GM19351 (cell line): ENCODE data around the gene ZFYVE21.

Source experiments
- ATAC-seq: cut with Tn5 transposase; IDR thresholded peaks from one replicate; pipeline ENCODE4 v1.9.1; 2021; ENCODE audit warnings: mild to moderate bottlenecking, moderate library complexity; ENCODE audit not compliant: unreplicated experiment

Gene ZFYVE21

GRCh38 chr14:103721334-103722120 is 5.9 kb downstream of the ZFYVE21 start:
- ATAC-seq, result no peak

- no peak for ATAC-seq
Measured at GRCh38 chr14:103723748-103724081, 8.1 kb downstream of the ZFYVE21 start.

GRCh38 chr14:103724116-103724515 is 8.5 kb downstream of the ZFYVE21 start:
- no peak for ATAC-seq

GRCh38 chr14:103725001-103725682 is 9.5 kb downstream of the ZFYVE21 start:
- no peak for ATAC-seq

GRCh38 chr14:103725739-103726395 is 10.3 kb downstream of the ZFYVE21 start:
- no peak for ATAC-seq

- no peak for ATAC-seq
Measured at GRCh38 chr14:103726474-103726873, 10.9 kb downstream of the ZFYVE21 start.

GRCh38 chr14:103727313-103727980 is 11.8 kb downstream of the ZFYVE21 start:
- ATAC-seq, result no peak

GRCh38 chr14:103728141-103728540 is 12.5 kb downstream of the ZFYVE21 start:
- ATAC-seq, result no peak

- ATAC-seq, result no peak
Measured at GRCh38 chr14:103728721-103729120, 13.1 kb downstream of the ZFYVE21 start.

GRCh38 chr14:103729496-103730448 is 14.2 kb downstream of the ZFYVE21 start:
- no peak for ATAC-seq

GRCh38 chr14:103730490-103731035 is 15.0 kb downstream of the ZFYVE21 start:
- no peak for ATAC-seq

- ATAC-seq, result no peak
Measured at GRCh38 chr14:103731481-103731880, 15.9 kb downstream of the ZFYVE21 start.

- ATAC-seq, result no peak
Measured at GRCh38 chr14:103731916-103732867, 16.6 kb downstream of the ZFYVE21 start.

- no peak for ATAC-seq
Measured at GRCh38 chr14:103732868-103733620, 17.4 kb downstream of the ZFYVE21 start.

- ATAC-seq, result no peak
Measured at GRCh38 chr14:103733651-103734050, 18.0 kb downstream of the ZFYVE21 start.

- no peak for ATAC-seq
Measured at GRCh38 chr14:103734081-103734888, 18.7 kb downstream of the ZFYVE21 start.

GRCh38 chr14:103735022-103735421 is 19.4 kb downstream of the ZFYVE21 start:
- ATAC-seq, result no peak
